GM13976 (cell line): ENCODE measurements around the gene MSH3.

Source experiments
- DNase-seq: peaks from one replicate; pipeline ENCODE4 v3.0.0; 2012; ENCODE audit warnings: low spot score
- CTCF ChIP-seq: IDR thresholded peaks from 2 replicates; pipeline ENCODE4 v1.5.1; 2012; ENCODE audit warnings: borderline replicate concordance, mild to moderate bottlenecking; ENCODE audit not compliant: insufficient read depth; ENCODE audit errors: extremely low read depth, missing control alignments, control extremely low read depth
- in situ Hi-C: fragments of 300-500 bp; cut with MboI; formaldehyde crosslinking; loops from one replicate; pipeline ENCODE4 v1.12.0; 2022; ENCODE audit warnings: low sequenced_read_pairs, mixed read lengths, inconsistent platforms; ENCODE audit not compliant: unreplicated experiment

MSH3 gene

GRCh38 chr5:80654391-80655230 lies at the start of gene MSH3, which contains the start of gene DHFR:
Gene MSH3, plus strand, starts transcription at chr5:80654652. Its CDS starts 76 bp downstream, at chr5:80654728.
Gene DHFR, minus strand, starts transcription at chr5:80654983. Its CDS starts 494 bp downstream, at chr5:80654489.
- in situ Hi-C loops, result loop anchor here (25.0 kb wide), 2 partner anchors 167 to 542 kb away; partner anchors contain the start of gene FAM151B
- TF ChIP-seq CTCF, result no peak
- peak; percentile 94 for DNase-seq

- no peak for TF ChIP-seq CTCF
- no peak for DNase-seq
- in situ Hi-C loops, result no loop called here
Measured at GRCh38 chr5:80607343-80607742, 47.1 kb upstream of the MSH3 start.

- TF ChIP-seq CTCF, result no peak
- DNase-seq, result peak; percentile 49
- in situ Hi-C loops, result no loop called here
Measured at GRCh38 chr5:80607832-80608231, 46.6 kb upstream of the MSH3 start.

- no peak for DNase-seq
- TF ChIP-seq CTCF, result no peak
- in situ Hi-C loops, result no loop called here
Measured at GRCh38 chr5:80608731-80609130, 45.7 kb upstream of the MSH3 start.

GRCh38 chr5:80609692-80610091 lies 44.8 kb upstream of the MSH3 start:
- DNase-seq, result no peak
- in situ Hi-C loops, result no loop called here
- TF ChIP-seq CTCF, result no peak

GRCh38 chr5:80615266-80615914 lies 39.1 kb upstream of the MSH3 start:
- in situ Hi-C loops, result no loop called here
- no peak for DNase-seq
- no peak for TF ChIP-seq CTCF
